OCI-LY7 (cell line): ENCODE measurements around the gene SULT1A2.

Source experiments
- CTCF ChIP-seq: fragments of 200-600 bp; sonication (generic); conservative IDR thresholded peaks from 2 replicates; pipeline ENCODE4 v1.5.1; 2014; ENCODE audit warnings: mild to moderate bottlenecking, antibody characterized with exemption, low read length, moderate library complexity, mixed read lengths
- EZH2phosphoT487 ChIP-seq: fragments of 200-600 bp; sonication (generic); IDR thresholded peaks from 2 replicates; pipeline ENCODE4 v1.6.1; 2018; ENCODE audit warnings: low read depth, borderline replicate concordance, mild to moderate bottlenecking, mixed run types, antibody characterized with exemption, low read length, moderate library complexity, mixed read lengths

DNA sequence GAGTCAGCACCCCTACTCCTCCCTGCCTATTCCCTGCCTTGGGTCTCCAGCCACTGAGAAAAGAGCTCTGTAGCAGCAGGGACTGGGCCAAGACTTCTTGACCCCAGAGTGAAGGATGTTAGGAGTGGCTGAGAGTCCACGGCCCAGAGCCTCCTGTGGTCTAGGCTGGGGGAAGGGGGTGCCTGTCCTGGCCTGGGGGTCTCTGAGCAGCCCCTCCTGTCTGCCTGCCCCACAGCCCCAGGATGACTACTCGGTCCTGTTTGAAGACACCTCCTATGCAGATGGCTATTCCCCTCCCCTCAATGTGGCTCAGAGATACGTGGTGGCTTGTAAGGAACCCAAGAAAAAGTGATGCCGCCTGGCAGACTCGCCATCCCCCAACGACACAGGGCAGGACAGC, 5.5 kb downstream of the SULT1A2 start:
- TF ChIP-seq CTCF (no peak), EZH2phosphoT487 (no peak)
